ENCODE measurements around the gene SYT12. TPM values are rescaled to one million over a fixed set of nuclear protein-coding genes. Genes with fewer than 3 reads are reported as not detected.
A peak's percentile ranks its signal among the peaks of the same experiment; 100 is the strongest.

Gene SYT12
- total and polyA plus RNA-seq, 4 donors: 0.47 to 12.1 (median 1.4) TPM

GRCh38 chr11:67053896-67054329 lies 31.0 kb downstream of the SYT12 start:
- no peak overlapping the region for H3K4me3 ChIP-seq (ENCODE audit: low read depth in 1 of 3, low read length in 3 of 3)
- H3K4me1 ChIP-seq (ENCODE audit: control insufficient read depth in 4 of 4, insufficient read depth in 4 of 4, low read length in 3 of 4): peaks cover 15 to 55% (median 42%) of the 10 kb centered on the region in 4 donors
- 26% methylated on average over 7 of the region's 7 CpGs for whole genome bisulfite sequencing
- H3K36me3 ChIP-seq (ENCODE audit: control insufficient read depth in 4 of 4, insufficient read depth in 3 of 4, low read depth in 1 of 4, low read length in 3 of 4): no peaks in the 10 kb centered on the region
- DNase-seq (ENCODE audit: low spot score): peak; percentile 52
- H3K27me3 ChIP-seq (ENCODE audit: control insufficient read depth in 4 of 4, insufficient read depth in 4 of 4, low read length in 3 of 4): no peaks in the 10 kb centered on the region
- no peak overlapping the region for H3K9ac ChIP-seq (ENCODE audit: low read depth in 1 of 2, low read length in 2 of 2)
- peak overlapping the region; percentile 90 to 93 for H3K27ac ChIP-seq (ENCODE audit: low read depth in 1 of 2, low read length in 2 of 2)
- no peak for TF ChIP-seq NR2F2 (IDR thresholded peaks at IDR 0.05)
- peak; percentile 66 for TF ChIP-seq CTCF (IDR thresholded peaks at IDR 0.05; ENCODE audit: low read depth, low read length, missing input control)
- TF ChIP-seq RAD21 (IDR thresholded peaks at IDR 0.05): peak; percentile 75 to 83
- no peaks in the 10 kb centered on the region for H3K9me3 ChIP-seq (ENCODE audit: control insufficient read depth in 4 of 4, low read length in 3 of 4)

- 23% methylated on average over 9 of the region's 9 CpGs for WGBS
- H3K9me3 ChIP-seq (ENCODE audit: control insufficient read depth in 4 of 4, low read length in 3 of 4): no peaks in the 10 kb centered on the region
- H3K36me3 ChIP-seq (ENCODE audit: control insufficient read depth in 4 of 4, insufficient read depth in 3 of 4, low read depth in 1 of 4, low read length in 3 of 4): no peaks in the 10 kb centered on the region
- TF ChIP-seq HNF4G (IDR thresholded peaks at IDR 0.05): no peak
- peak; percentile 68 to 83 for TF ChIP-seq RXRA (IDR thresholded peaks at IDR 0.05)
- peak in 1 of 2 donors; percentile 66 for TF ChIP-seq JUND (IDR thresholded peaks at IDR 0.05)
- no peak for TF ChIP-seq REST (IDR thresholded peaks at IDR 0.05)
- peak; percentile 47 for TF ChIP-seq MAX (IDR thresholded peaks at IDR 0.05)
- TF ChIP-seq HNF4A (conservative IDR thresholded peaks at IDR 0.05): peak; percentile 68 to 85
- TF ChIP-seq YY1 (IDR thresholded peaks at IDR 0.05): peak; percentile 64
- no peak for TF ChIP-seq ZBTB33 (IDR thresholded peaks at IDR 0.05)
- TF ChIP-seq FOXA2 (IDR thresholded peaks at IDR 0.05): peak; percentile 12
- no peak for TF ChIP-seq CTCF (IDR thresholded peaks at IDR 0.05; ENCODE audit: low read depth, low read length, missing input control)
- TF ChIP-seq TAF1 (conservative IDR thresholded peaks at IDR 0.05): no peak
- TF ChIP-seq FOXA1 (IDR thresholded peaks at IDR 0.05): peak; percentile 28
- no peak for TF ChIP-seq ATF3 (IDR thresholded peaks at IDR 0.05)
- no peak for TF ChIP-seq RAD21 (IDR thresholded peaks at IDR 0.05)
- TF ChIP-seq NR2F2 (IDR thresholded peaks at IDR 0.05): no peak
- no peak for TF ChIP-seq GABPA (IDR thresholded peaks at IDR 0.05 in 1 of 2, conservative IDR thresholded peaks at IDR 0.05 in 1 of 2)
- peak in 1 of 2 donors; percentile 58 for TF ChIP-seq EGR1 (IDR thresholded peaks at IDR 0.05; ENCODE audit: low read depth in 2 of 2)
- peak; percentile 84 for TF ChIP-seq SP1 (IDR thresholded peaks at IDR 0.05)
- H3K27me3 ChIP-seq (ENCODE audit: control insufficient read depth in 4 of 4, insufficient read depth in 4 of 4, low read length in 3 of 4): no peaks in the 10 kb centered on the region
- no peak for DNase-seq (ENCODE audit: low spot score)
- H3K27ac ChIP-seq (ENCODE audit: low read depth in 1 of 2, low read length in 2 of 2): peak overlapping the region; percentile 90 to 93
- no peak overlapping the region for H3K4me3 ChIP-seq (ENCODE audit: low read depth in 1 of 3, low read length in 3 of 3)
- H3K4me1 ChIP-seq (ENCODE audit: control insufficient read depth in 4 of 4, insufficient read depth in 4 of 4, low read length in 3 of 4): peaks cover 17 to 57% (median 44%) of the 10 kb centered on the region in 4 donors
- H3K9ac ChIP-seq (ENCODE audit: low read depth in 1 of 2, low read length in 2 of 2): peak overlapping the region in 1 of 2 donors; percentile 59
These were observed 31.5 kb downstream of the SYT12 start for GRCh38 chr11:67054346-67054835.
